Measurements from ENCODE around the gene MICALL1. TPM values are rescaled to one million over a fixed set of nuclear protein-coding genes. Genes with fewer than 3 reads are reported as not detected.

Gene MICALL1
- total and polyA plus RNA-seq, 2 donors, result 22.7 to 69.5 TPM

DNA sequence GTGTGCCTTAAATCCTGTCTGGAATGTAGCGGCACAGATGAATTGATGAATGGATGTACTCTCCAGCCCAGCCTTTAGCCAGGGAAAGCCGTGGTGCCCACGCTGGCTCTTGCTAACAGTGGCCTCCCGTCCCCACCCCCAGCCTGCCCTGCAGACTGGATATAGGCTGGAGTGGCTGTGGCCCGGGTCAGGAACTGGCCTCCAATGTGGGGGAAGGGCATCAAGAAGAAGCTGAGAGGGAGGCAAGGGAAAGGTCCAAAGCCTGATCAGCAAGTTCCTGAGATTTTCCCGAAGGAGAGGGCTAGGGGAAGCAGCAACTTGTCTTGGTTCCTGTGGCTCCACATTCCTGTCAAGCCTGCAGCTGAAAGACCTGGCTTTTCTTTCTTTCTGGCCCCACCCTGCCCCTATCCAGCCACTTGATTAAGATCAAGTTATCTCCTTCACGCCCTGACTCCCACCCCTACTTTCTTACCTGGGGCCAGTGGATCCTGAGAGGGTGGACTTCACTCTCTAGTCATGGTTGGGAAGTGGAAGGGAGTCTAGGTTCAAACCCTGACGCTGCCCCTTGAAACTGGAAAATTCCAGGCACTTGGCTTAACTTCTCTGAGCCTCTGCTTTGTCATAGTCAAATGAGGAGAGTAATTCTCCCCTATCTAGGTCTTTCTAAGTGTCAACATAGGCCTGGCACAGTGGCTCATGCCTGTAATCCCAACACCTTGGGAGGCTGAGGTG, 11.0 kb upstream of the MICALL1 start:
- Histone ChIP-seq H3K4me3 (ENCODE audit: low read depth, low read length) (no peak overlapping the region), H3K4me1 (ENCODE audit: insufficient read depth) (peaks cover 3% of the 10 kb centered on the region), H3K27ac (ENCODE audit: low read depth) (peak overlapping the region; percentile 65), H3K36me3 (ENCODE audit: insufficient read depth) (no peaks in the 10 kb centered on the region)
- 51% methylated on average over 8 of the region's 8 CpGs for WGBS
- DNase-seq (ENCODE audit: extremely low spot score), result no peak

DNA sequence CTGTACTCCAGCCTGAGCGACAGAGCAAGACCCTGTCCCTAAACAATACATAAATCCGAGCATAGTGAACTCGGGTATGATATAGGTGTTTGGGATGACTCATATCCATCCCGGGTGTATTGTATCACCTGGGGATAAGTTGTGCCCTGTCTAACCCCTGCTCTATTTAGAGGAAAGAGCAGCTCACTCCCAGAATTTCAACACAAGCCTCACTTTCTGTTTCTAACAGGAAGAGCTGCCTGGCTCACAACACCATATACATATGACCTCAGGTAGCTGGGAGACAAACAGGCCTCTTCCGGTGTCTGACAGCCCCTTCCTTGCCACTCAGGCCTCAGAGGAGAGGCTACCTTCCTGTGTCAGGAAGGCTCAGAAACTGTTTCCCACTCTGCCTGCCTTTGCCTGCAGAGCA, 9.9 kb upstream of the MICALL1 start:
- H3K36me3 ChIP-seq (ENCODE audit: insufficient read depth), result no peaks in the 10 kb centered on the region
- DNase-seq (ENCODE audit: extremely low spot score), result no peak
- H3K4me3 ChIP-seq (ENCODE audit: low read depth, low read length), result no peak overlapping the region
- 34% methylated on average over 5 of the region's 5 CpGs for WGBS
- H3K27ac ChIP-seq (ENCODE audit: low read depth), result peak overlapping the region; percentile 89
- H3K4me1 ChIP-seq (ENCODE audit: insufficient read depth), result peaks cover 3% of the 10 kb centered on the region

DNA sequence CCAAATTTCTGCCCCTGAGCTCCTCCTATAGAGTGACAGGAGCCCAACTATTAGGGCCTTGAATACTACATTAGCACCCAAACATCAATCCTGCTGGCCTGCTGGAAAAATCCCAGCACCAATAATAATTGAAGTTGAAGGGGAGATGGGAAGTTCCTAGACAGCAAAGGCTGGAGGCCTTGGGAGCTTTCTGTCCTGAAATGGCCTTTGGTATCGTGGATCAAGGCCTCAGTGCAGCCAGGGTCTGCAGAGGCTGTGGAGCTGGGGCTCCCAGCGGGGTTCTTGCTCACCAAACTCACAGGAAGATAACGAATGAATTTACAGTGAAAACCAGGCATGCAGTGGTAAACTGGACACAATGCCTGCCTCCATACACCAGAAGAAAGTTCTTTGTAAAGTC, 9.2 kb upstream of the MICALL1 start:
- 38% methylated on average over 3 of the region's 3 CpGs for WGBS
- H3K27ac ChIP-seq (ENCODE audit: low read depth), result peak overlapping the region; percentile 89
- no peaks in the 10 kb centered on the region for H3K36me3 ChIP-seq (ENCODE audit: insufficient read depth)
- H3K4me3 ChIP-seq (ENCODE audit: low read depth, low read length), result no peak overlapping the region
- peaks cover 3% of the 10 kb centered on the region for H3K4me1 ChIP-seq (ENCODE audit: insufficient read depth)
- DNase-seq (ENCODE audit: extremely low spot score), result no peak

DNA sequence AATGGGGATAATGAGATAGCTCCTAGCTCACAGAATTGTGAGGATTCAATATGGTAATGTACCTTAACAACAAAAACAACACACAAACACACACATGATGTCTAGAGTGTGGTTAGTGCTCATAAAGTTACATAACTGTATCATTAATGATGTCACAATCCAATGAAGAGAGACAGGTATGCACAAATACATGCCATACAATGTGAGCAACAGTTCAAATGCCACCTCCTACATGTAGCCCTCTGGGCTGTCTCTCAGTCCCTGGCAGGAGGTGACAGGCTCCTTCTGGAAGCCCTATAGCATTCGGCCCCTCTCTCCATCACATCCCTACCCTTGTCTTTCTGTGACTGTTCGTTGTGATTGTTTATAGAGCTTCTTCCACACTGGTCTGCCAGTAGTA, 8.3 kb upstream of the MICALL1 start:
- Histone ChIP-seq H3K4me3 (ENCODE audit: low read depth, low read length) (no peak overlapping the region), H3K4me1 (ENCODE audit: insufficient read depth) (peaks cover 3% of the 10 kb centered on the region), H3K36me3 (ENCODE audit: insufficient read depth) (no peaks in the 10 kb centered on the region), H3K27ac (ENCODE audit: low read depth) (no peak overlapping the region)
- 72% methylated on average over 2 of the region's 2 CpGs for WGBS
- no peak for DNase-seq (ENCODE audit: extremely low spot score)

DNA sequence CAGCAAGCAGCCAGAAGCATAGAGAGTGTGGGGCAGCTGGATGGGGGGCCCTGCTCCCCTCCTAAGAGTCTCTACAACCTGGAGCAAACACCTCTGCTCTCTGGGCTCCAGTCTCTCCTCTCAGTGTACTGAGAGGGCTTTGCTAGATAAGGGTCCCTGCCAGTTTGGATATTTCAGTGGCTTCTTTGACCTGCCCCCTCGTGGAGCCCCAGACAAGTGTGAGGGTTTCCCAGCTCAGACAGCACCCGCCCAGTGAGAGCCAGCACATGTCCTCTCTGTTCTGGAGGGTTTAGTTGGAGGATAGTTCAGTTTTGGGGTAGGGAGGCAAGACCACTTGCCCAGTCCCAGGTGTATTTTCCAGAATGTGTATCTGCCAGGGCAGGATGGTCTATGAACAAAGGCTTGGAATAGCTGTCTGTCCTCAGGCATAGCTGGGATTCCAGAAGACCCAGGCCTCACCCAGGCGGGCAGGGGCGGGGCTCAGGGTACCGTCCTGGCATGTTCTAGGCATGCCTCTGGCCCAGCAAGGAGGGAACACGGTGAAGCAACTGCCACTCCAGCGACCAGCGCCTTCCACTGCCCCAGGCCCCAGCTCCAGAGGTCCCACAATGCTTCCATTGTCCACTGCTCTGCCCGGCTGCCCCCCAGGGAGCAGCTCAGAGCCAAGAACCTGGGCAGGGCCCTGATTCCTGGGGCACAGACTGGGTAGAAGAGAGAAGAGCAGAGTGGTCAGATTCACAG, 7.5 kb upstream of the MICALL1 start:
- Histone ChIP-seq H3K27ac (ENCODE audit: low read depth) (peak overlapping the region; percentile 85), H3K36me3 (ENCODE audit: insufficient read depth) (no peaks in the 10 kb centered on the region), H3K4me3 (ENCODE audit: low read depth, low read length) (no peak overlapping the region), H3K4me1 (ENCODE audit: insufficient read depth) (peaks cover 3% of the 10 kb centered on the region)
- WGBS, result 76% methylated on average over 9 of the region's 9 CpGs
- DNase-seq (ENCODE audit: extremely low spot score), result no peak

DNA sequence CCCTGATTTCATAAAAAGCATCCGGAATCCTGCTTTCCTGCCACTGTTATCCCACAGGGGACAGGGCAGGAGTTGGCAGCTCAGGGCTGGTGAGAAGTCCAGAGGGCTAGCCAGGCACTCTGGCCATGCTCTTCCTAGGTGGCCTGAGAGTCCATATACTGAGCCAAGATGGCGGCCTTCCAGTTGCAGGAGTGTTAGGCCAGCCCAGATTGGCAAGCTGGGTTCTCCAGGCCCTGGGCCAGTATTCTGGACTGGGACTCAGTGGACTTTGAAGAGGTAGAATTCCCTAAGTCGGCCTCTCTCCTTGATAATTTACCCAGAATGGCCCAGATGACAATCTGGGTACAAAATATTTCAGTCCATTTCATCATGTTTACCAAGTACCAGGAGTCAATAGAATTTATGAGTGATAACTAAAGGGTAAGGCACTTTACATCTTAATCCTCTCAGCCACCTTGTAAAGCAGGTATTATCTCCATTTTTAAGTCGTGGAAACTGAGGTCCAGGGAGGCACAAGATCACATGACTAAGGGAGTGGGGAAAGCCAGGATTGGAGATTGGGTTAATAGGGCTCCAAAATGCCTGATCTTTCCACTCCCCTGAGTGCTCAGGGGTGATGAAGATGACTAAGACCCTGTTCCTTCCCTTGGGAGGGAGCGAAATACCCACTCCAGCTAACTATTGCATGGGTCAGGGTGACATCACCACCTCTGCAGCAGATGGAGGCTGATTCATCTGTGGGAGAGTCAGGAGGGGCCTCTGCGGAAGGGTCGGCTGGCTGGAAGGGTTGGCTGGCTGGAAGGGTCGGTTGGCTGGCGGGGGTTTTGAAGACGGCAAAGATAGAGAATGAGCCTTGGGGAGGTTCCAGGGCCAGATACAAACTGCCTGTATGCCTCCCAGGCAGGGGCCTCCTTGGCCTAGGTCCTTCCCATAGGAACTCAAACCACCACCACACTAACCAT, 1.2 kb upstream of the MICALL1 start:
- no peaks in the 10 kb centered on the region for H3K36me3 ChIP-seq (ENCODE audit: insufficient read depth)
- peaks cover 2% of the 10 kb centered on the region for H3K4me1 ChIP-seq (ENCODE audit: insufficient read depth)
- 54% methylated on average over 10 of the region's 10 CpGs for WGBS
- peak overlapping the region; percentile 84 for H3K27ac ChIP-seq (ENCODE audit: low read depth)
- DNase-seq (ENCODE audit: extremely low spot score), result no peak
- peak overlapping the region; percentile 91 for H3K4me3 ChIP-seq (ENCODE audit: low read depth, low read length)

DNA sequence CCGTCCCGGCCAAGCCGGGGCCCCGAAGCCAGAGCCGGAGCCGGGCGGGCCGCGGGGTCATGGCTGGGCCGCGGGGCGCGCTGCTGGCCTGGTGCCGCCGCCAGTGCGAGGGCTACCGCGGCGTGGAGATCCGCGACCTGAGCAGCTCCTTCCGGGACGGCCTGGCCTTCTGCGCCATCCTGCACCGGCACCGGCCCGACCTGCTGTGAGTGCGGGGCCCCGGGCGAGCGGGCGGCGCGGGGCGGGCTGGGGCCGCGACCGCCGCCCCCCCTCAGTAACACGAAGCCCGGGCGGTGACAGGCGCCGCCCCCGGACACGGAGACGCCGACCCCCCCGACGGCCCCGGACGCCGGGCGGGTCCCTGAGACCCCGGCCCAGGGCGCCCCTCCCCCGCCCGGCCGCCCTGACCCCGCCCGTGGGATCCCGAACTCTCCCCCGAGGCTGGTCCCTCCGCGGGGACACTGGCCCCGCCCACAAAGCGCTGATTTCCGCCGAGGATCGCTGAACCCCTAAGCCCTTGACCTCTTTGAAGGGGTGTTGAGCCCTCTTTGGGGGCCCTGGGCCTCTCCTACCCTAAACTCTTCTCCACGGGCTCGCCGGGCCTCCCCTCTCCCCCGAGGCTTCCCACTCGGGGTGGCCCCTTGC, 389 bp downstream of the MICALL1 start:
- WGBS, result 1% methylated on average over 69 of the region's 75 CpGs
- peaks cover 2% of the 10 kb centered on the region for H3K4me1 ChIP-seq (ENCODE audit: insufficient read depth)

DNA sequence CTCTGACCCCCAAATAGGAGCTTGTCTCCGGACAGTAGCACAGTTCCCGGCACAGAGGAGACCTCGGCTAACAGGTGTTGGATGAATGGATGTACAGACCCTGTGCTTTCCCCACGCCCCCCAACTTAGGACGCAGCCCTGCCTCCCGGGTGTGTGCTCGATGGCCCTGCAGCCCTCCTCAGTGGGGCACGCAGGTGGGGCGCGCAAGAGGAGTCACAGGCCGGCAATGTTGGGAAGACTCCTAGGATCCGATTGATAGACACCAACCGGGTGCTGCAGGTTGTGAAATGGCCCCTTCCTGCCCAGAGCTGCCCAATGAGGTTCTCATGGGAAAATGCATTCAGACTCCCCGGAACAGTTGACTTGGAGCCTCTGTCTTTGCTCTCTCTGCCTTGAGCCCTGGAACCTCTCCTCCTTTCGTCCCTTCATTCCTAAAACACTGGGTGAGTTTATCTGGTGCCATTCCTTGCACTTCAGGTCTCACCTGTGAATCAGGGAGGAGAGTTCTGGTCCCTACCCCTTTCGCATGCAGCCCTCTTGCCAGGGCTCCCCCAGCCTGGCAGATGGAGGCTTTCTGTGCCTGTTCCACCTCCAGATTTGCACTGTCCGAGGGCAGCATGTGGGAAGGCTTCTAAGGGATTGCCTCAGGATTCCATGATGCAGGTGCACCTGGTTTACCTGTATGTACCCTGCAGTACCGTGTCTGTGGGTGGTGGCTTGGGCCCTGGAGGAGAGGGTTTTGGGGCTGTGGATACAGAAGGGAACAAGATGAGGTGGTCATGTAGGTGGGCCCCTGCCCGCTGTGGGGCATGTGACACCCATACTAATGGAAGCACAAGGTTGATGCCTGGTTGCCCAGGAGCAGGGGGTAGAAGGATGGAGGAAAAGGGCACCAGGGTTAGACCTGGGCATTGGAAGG, 1.2 kb downstream of the MICALL1 start:
- peak overlapping the region; percentile 91 for H3K27ac ChIP-seq (ENCODE audit: low read depth)
- 29% methylated on average over 19 of the region's 19 CpGs for WGBS
- H3K4me3 ChIP-seq (ENCODE audit: low read depth, low read length), result peak overlapping the region; percentile 91
- H3K4me1 ChIP-seq (ENCODE audit: insufficient read depth), result peaks cover 2% of the 10 kb centered on the region
- H3K36me3 ChIP-seq (ENCODE audit: insufficient read depth), result no peaks in the 10 kb centered on the region
- no peak for DNase-seq (ENCODE audit: extremely low spot score)

More for the DNA sequence above, 389 bp downstream of the MICALL1 start:
- Histone ChIP-seq H3K27ac (ENCODE audit: low read depth) (peak overlapping the region; percentile 91), H3K4me3 (ENCODE audit: low read depth, low read length) (peak overlapping the region; percentile 91), H3K36me3 (ENCODE audit: insufficient read depth) (no peaks in the 10 kb centered on the region)
- DNase-seq (ENCODE audit: extremely low spot score), result no peak

DNA sequence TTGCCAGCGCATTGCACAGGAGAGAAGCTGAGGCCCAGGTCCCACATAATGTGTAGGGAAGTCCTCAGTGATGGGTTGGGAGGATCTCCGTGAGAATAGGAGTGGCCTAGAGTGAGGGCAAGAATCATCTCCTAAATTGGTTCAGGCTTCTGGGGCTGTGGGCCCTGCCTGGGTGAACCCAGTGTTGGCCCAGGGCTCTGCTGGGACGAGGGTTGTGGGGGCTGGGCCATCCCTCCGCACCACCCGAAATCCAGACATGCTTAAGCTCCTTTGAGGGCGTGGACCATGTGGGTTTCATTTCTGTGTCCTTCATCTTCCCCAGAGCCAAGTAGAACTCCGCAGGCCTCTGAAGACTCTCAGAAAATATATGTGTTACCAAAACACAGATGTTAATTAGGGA, 3.7 kb downstream of the MICALL1 start:
- H3K36me3 ChIP-seq (ENCODE audit: insufficient read depth), result no peaks in the 10 kb centered on the region
- H3K4me3 ChIP-seq (ENCODE audit: low read depth, low read length), result no peak overlapping the region
- no peak for DNase-seq (ENCODE audit: extremely low spot score)
- H3K27ac ChIP-seq (ENCODE audit: low read depth), result no peak overlapping the region
- WGBS, result 39% methylated on average over 7 of the region's 7 CpGs
- H3K4me1 ChIP-seq (ENCODE audit: insufficient read depth), result peaks cover 2% of the 10 kb centered on the region

DNA sequence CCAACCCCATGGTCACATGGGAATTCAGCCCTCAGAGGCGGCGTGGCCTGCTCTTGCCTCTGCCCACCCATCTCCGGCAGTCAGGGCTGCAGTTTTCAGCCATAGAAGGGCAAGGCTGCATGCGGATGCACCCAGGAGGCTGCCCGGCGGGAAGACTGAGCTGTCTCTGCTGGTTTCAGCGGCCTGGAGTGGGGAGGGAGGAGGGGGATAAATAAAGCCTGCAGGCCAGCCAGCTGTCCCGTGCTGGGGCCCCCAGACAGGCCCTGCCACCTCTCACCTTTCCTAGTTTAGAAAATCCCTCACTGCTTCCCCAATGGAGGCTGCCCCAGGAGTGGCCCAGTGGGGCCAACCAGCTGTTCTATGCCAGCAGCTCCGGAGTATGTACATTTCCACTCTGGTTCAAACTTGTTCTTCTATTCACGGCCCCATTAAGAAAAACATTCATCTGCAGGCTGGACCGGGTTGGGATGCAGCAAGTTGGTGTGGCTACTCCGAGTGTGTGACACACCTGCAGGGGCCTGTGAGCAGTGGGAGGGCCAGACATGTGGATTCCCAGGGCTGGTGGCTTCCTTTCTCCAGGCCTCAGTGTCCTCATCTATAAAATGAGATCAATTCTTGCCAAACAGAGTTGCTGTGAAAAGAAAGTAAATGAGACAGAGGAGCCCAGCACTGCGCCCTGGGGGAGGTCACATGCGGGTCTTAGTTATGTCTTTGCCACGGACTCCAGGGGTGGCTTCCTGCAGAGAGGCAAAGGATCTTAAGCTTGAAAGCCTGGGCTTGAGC, 5.0 kb downstream of the MICALL1 start:
- DNase-seq (ENCODE audit: extremely low spot score), result no peak
- Histone ChIP-seq H3K4me3 (ENCODE audit: low read depth, low read length) (no peak overlapping the region), H3K4me1 (ENCODE audit: insufficient read depth) (peaks cover 2% of the 10 kb centered on the region), H3K36me3 (ENCODE audit: insufficient read depth) (peaks cover 2% of the 10 kb centered on the region), H3K27ac (ENCODE audit: low read depth) (no peak overlapping the region)
- 45% methylated on average over 15 of the region's 15 CpGs for WGBS

DNA sequence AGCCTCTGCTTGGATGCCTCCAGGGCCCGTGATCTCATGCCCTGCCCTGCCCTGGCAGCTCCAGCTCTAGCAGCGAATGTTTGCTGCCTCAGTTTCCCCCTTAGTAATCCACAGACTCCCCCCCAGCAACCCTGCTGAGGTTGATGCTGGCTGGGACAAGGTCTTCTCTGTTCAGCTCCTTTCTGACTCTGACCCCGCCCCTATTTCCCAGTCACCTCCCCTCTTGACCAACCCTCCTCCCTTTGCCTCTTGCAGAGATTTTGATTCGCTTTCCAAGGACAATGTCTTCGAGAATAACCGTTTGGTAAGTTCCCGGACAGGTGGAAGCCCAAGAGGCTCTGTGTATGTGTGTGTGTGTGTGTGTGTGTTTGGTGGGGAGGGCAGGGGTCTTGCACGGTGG, 5.6 kb downstream of the MICALL1 start:
- Histone ChIP-seq H3K36me3 (ENCODE audit: insufficient read depth) (peaks cover 4% of the 10 kb centered on the region), H3K27ac (ENCODE audit: low read depth) (no peak overlapping the region), H3K4me1 (ENCODE audit: insufficient read depth) (peaks cover 2% of the 10 kb centered on the region), H3K4me3 (ENCODE audit: low read depth, low read length) (no peak overlapping the region)
- DNase-seq (ENCODE audit: extremely low spot score), result no peak
- 60% methylated on average over 8 of the region's 8 CpGs for WGBS

DNA sequence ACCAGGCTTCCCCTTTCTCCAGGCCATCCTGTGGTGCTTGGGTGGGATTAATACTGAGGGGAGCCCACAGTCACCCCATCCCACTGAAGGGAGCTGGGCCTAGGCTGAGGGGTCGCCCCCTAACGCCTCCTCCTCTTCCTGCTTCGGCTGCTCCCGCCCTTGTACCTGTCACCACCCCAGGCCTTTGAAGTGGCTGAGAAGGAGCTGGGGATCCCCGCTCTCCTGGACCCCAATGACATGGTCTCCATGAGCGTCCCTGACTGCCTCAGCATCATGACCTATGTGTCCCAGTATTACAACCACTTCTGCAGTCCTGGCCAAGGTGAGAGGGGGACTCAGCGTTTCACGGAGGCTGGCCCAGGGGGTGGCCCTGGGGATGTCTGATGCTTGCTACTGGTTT, 6.1 kb downstream of the MICALL1 start:
- H3K4me3 ChIP-seq (ENCODE audit: low read depth, low read length), result no peak overlapping the region
- H3K27ac ChIP-seq (ENCODE audit: low read depth), result no peak overlapping the region

More for the DNA sequence above, 6.1 kb downstream of the MICALL1 start:
- DNase-seq (ENCODE audit: extremely low spot score), result no peak
- peaks cover 4% of the 10 kb centered on the region for H3K36me3 ChIP-seq (ENCODE audit: insufficient read depth)
- 75% methylated on average over 8 of the region's 8 CpGs for WGBS
- H3K4me1 ChIP-seq (ENCODE audit: insufficient read depth), result peaks cover 2% of the 10 kb centered on the region
